ENCODE results near the gene GRM4.

DNA sequence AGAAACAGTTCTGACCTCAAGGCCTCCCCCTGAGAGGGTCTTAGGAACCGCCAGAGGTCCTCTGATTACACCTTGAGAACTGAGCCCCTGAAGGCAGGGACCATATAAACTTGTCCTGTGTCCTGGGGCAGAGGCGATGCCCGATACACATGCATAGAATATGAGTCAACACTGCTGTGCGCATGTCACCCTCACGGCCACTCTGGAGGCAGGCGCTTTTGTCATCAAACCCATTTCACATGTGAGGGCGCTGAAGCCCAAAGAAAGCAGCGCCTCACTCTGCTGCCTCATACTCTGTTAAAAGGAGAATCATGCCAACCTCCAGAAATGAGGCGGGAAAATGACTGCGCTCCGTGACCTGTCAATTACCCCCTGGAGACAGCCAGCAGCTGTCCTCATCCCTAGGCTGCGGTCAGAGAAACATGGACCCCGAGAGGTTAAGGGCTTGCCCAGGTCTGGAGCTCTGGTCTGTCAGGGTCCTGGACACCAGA lies 158.3 kb downstream of the GRM4 start:
- TF ChIP-seq, protein P1, sequence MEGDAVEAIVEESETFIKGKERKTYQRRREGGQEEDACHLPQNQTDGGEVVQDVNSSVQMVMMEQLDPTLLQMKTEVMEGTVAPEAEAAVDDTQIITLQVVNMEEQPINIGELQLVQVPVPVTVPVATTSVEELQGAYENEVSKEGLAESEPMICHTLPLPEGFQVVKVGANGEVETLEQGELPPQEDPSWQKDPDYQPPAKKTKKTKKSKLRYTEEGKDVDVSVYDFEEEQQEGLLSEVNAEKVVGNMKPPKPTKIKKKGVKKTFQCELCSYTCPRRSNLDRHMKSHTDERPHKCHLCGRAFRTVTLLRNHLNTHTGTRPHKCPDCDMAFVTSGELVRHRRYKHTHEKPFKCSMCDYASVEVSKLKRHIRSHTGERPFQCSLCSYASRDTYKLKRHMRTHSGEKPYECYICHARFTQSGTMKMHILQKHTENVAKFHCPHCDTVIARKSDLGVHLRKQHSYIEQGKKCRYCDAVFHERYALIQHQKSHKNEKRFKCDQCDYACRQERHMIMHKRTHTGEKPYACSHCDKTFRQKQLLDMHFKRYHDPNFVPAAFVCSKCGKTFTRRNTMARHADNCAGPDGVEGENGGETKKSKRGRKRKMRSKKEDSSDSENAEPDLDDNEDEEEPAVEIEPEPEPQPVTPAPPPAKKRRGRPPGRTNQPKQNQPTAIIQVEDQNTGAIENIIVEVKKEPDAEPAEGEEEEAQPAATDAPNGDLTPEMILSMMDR (IDR thresholded peaks at IDR 0.05; ENCODE audit: low read length), result no peak
- TF ChIP-seq EZH2 (optimal IDR thresholded peaks at IDR 0.05; ENCODE audit: low read depth, low read length) (no peak), EZH2phosphoT487 (IDR thresholded peaks at IDR 0.05; ENCODE audit: low read length) (no peak)
